22Rv1 (cell line): ENCODE results near the gene IP6K1.

Experiments used
- ZFX ChIP-seq: fragments of 450-650 bp; IDR thresholded peaks from 2 replicates; pipeline ENCODE4 v1.6.1; 2017; ENCODE audit warnings: antibody characterized with exemption, borderline replicate concordance
- TF ChIP-seq, protein P1 (sequence below): fragments of 450-650 bp; IDR thresholded peaks from 2 replicates; pipeline ENCODE4 v1.5.1; 2017; ENCODE audit warnings: mild to moderate bottlenecking

- TF ChIP-seq, protein P1, sequence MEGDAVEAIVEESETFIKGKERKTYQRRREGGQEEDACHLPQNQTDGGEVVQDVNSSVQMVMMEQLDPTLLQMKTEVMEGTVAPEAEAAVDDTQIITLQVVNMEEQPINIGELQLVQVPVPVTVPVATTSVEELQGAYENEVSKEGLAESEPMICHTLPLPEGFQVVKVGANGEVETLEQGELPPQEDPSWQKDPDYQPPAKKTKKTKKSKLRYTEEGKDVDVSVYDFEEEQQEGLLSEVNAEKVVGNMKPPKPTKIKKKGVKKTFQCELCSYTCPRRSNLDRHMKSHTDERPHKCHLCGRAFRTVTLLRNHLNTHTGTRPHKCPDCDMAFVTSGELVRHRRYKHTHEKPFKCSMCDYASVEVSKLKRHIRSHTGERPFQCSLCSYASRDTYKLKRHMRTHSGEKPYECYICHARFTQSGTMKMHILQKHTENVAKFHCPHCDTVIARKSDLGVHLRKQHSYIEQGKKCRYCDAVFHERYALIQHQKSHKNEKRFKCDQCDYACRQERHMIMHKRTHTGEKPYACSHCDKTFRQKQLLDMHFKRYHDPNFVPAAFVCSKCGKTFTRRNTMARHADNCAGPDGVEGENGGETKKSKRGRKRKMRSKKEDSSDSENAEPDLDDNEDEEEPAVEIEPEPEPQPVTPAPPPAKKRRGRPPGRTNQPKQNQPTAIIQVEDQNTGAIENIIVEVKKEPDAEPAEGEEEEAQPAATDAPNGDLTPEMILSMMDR, result no peak
- TF ChIP-seq ZFX, result no peak
Measured at GRCh38 chr3:49703956-49704355, 82.4 kb downstream of the IP6K1 start.
